H54 (cell line): ENCODE data around the gene NPBWR2.
"Not testable (repeated sequence)": the region's sequence is repeated elsewhere in the genome, so short reads cannot be mapped to it uniquely, and the experiment has no call there.

Source experiments
- DNase-seq: peaks from one replicate; pipeline ENCODE4 v3.0.0; 2011; ENCODE audit warnings: low spot score, mixed read lengths; ENCODE audit not compliant: insufficient read length
- FAIRE-seq: peaks from 3 replicates; lab custom pipeline; 2011; peaks lifted over from hg19 to GRCh38; lab: Jason Lieb, UNC
- POLR2A ChIP-seq: IDR thresholded peaks from 2 replicates; pipeline ENCODE4 v1.6.1; 2011; ENCODE audit warnings: low read depth, mild to moderate bottlenecking, low read length

Gene NPBWR2

GRCh38 chr20:64098471-64099013 lies 8.8 kb downstream of the NPBWR2 start:
- FAIRE-seq (no peak), DNase-seq (no peak)
- TF ChIP-seq POLR2A: no peak

- DNase-seq (no peak), FAIRE-seq (no peak)
- no peak for TF ChIP-seq POLR2A
Measured at GRCh38 chr20:64096535-64096934, 10.8 kb downstream of the NPBWR2 start.

- DNase-seq: no peak
- no peak for TF ChIP-seq POLR2A
- FAIRE-seq: no peak
Measured at GRCh38 chr20:64095927-64096326, 11.4 kb downstream of the NPBWR2 start.

- FAIRE-seq (no peak), DNase-seq (no peak)
- TF ChIP-seq POLR2A: no peak
Measured at GRCh38 chr20:64095455-64095854, 11.9 kb downstream of the NPBWR2 start.

DNA sequence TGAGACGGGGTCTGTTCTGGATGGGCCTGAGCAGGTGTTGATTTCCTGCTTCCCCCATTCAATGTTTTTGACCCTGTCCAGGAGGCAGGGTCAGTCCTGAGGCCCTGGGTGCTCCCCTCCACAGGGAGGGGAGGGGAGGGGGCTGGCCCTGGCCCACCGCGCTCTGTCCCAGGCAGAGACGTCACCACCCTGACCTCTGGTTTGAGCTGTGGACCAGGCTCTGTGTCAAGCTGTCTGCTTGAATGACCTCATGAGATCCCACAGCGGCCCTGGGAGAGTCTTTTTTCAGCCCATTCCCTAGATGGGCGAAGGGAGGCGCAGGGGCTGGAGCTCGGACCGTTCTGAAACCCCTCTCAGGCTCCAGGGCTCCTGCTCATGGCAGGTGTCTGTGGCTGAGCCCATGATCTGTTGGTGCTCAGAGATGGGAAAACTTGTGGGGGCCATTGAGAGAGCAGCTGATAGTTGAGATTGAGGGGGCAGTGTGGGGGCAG lies 14.3 kb downstream of the NPBWR2 start:
- DNase-seq (no peak), FAIRE-seq (no peak)
- no peak for TF ChIP-seq POLR2A

GRCh38 chr20:64092258-64093012 lies 14.9 kb downstream of the NPBWR2 start:
- no peak for TF ChIP-seq POLR2A
- no peak for FAIRE-seq

GRCh38 chr20:64091770-64092169 lies 15.6 kb downstream of the NPBWR2 start:
- FAIRE-seq (no peak), DNase-seq (no peak)
- TF ChIP-seq POLR2A: no peak

More at GRCh38 chr20:64092258-64093012, 14.9 kb downstream of the NPBWR2 start:
- DNase-seq: no peak

GRCh38 chr20:64091340-64091739 lies 16.0 kb downstream of the NPBWR2 start:
- no peak for TF ChIP-seq POLR2A
- FAIRE-seq: no peak

GRCh38 chr20:64090165-64090564 lies 17.2 kb downstream of the NPBWR2 start:
- FAIRE-seq: no peak
- TF ChIP-seq POLR2A: no peak
- DNase-seq: no peak

More at GRCh38 chr20:64091340-64091739, 16.0 kb downstream of the NPBWR2 start:
- no peak for DNase-seq

DNA sequence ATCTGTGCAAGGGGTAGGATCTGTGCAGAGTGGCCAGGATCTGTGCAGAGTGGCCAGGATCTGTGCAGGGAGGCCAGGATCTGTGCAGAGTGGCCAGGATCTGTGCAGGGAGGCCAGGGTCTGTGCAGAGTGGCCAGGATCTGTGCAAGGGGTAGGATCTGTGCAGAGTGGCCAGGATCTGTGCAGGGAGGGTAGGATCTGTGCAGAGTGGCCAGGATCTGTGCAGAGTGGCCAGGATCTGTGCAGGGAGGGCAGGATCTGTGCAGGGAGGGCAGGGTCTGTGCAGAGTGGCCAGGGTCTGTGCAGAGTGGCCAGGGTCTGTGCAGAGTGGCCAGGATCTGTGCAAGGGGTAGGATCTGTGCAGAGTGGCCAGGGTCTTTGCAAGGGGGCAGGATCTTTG lies 18.8 kb downstream of the NPBWR2 start:
- not testable (repeated sequence) for DNase-seq, FAIRE-seq

GRCh38 chr20:64087226-64087825 lies 20.0 kb downstream of the NPBWR2 start:
- not testable (repeated sequence) for DNase-seq, FAIRE-seq

DNA sequence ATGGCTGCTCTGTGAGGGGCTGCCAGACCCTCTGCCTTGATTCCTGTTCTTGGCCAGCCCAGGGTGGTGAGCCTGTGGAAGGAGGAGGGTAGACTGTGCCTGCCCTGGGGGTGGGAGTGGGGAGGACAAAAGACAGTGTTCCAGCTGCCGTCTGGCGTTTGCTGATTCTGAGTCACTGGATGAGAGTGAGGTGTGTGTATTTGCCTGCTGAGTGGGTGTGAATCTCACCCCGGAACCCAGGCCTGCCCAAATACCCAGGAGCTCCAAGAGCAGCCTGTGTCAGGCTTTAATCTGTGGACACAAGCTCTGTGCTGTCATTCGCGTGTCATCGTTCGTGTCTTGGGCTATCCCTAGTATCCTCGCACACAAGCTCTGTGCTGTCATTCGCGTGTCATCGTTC lies 20.6 kb downstream of the NPBWR2 start:
- FAIRE-seq (no peak), DNase-seq (no peak)
- no peak for TF ChIP-seq POLR2A

- DNase-seq (no peak), FAIRE-seq (no peak)
- no peak for TF ChIP-seq POLR2A
Measured at GRCh38 chr20:64084685-64085152, 22.6 kb downstream of the NPBWR2 start.
